Colonic mucosa (tissue), 4 donors: ENCODE results near the gene FICD. TPM values are rescaled to one million over a fixed set of nuclear protein-coding genes. Genes with fewer than 3 reads are reported as not detected.

Experiments used
- DNase-seq: peaks from one replicate; pipeline ENCODE4 v3.0.0-alpha.2; 2020
- H3K27ac ChIP-seq: fragments of 200-600 bp; one replicate; pipeline ENCODE4 v1.8.0; 2021
- H3K27me3 ChIP-seq: fragments of 200-600 bp; one replicate; pipeline ENCODE4 v1.8.0; 2021
- H3K36me3 ChIP-seq: fragments of 200-600 bp; one replicate; pipeline ENCODE4 v1.8.0; 2021
- H3K4me1 ChIP-seq: fragments of 200-600 bp; one replicate; pipeline ENCODE4 v1.8.0; 2021; ENCODE audit warnings: mild to moderate bottlenecking
- H3K4me3 ChIP-seq: fragments of 200-600 bp; one replicate; pipeline ENCODE4 v1.8.0; 2021
- H3K9ac ChIP-seq, 2 donors: one replicate each; pipeline ENCODE4 v1.7.0; 2013; ENCODE audit warnings: control low read depth in 2 of 2, low read depth in 2 of 2, low read length in 2 of 2
- H3K9me3 ChIP-seq: fragments of 200-600 bp; one replicate; pipeline ENCODE4 v1.8.0; 2021
- CTCF ChIP-seq: fragments of 200-600 bp; IDR thresholded peaks from one replicate; pipeline ENCODE4 v1.8.0; 2022; ENCODE audit warnings: antibody characterized with exemption, mild to moderate bottlenecking
- intact Hi-C: fragments of 100-400 bp; cut with DNase I; formaldehyde crosslinking; loops from one replicate; pipeline ENCODE4 v1.14.1; 2022
- total RNA-seq, 2 donors: library from RNA; stranded (reverse); fragmentation: NEBNext Ultra II Directional in 1 of 2; extraction: Animal tissue kit (Norgen Biotek cat#: 25700) in 1 of 2; gene quantifications; one replicate each; pipeline ENCODE4 v1.2.1, GENCODE V29; 2021
- donor health status: healthy.
- donor health status: DM: no; HTN: no; CAD: no.
- donor health status: DM: no; HTN: no; CAD: no.

Gene FICD
- total RNA-seq, 2 donors from 2014 or later = 3.5 to 6.2 TPM

GRCh38 chr12:108530161-108530560 is 15.1 kb downstream of the FICD start:
- Histone ChIP-seq H3K9ac (no peak overlapping the region), H3K27me3 (no peaks in the 10 kb centered on the region), H3K4me1 (no peaks in the 10 kb centered on the region), H3K4me3 (no peak overlapping the region), H3K9me3 (no peaks in the 10 kb centered on the region), H3K36me3 (peaks cover 27% of the 10 kb centered on the region), H3K27ac (no peak overlapping the region)
- TF ChIP-seq CTCF = no peak
- DNase-seq = no peak
- intact Hi-C loops = no loop called here

GRCh38 chr12:108531929-108532848 is 17.1 kb downstream of the FICD start:
- intact Hi-C loops = no loop called here
- Histone ChIP-seq H3K36me3 (peaks cover 34% of the 10 kb centered on the region), H3K4me3 (no peak overlapping the region), H3K4me1 (no peaks in the 10 kb centered on the region), H3K9me3 (no peaks in the 10 kb centered on the region), H3K9ac (no peak overlapping the region), H3K27ac (no peak overlapping the region), H3K27me3 (no peaks in the 10 kb centered on the region)
- no peak for TF ChIP-seq CTCF
- no peak for DNase-seq

- H3K27ac ChIP-seq = no peak overlapping the region
- no peaks in the 10 kb centered on the region for H3K9me3 ChIP-seq
- H3K36me3 ChIP-seq = peaks cover 22% of the 10 kb centered on the region
- intact Hi-C loops = no loop called here
- no peak for DNase-seq
- H3K9ac ChIP-seq = no peak overlapping the region
- H3K4me3 ChIP-seq = no peak overlapping the region
- no peaks in the 10 kb centered on the region for H3K27me3 ChIP-seq
- no peak for TF ChIP-seq CTCF
- H3K4me1 ChIP-seq = no peaks in the 10 kb centered on the region
Observed at GRCh38 chr12:108538146-108538545, 23.1 kb downstream of the FICD start.

- H3K36me3 ChIP-seq = peaks cover 28% of the 10 kb centered on the region
- no peak overlapping the region for H3K9ac ChIP-seq
- H3K9me3 ChIP-seq = no peaks in the 10 kb centered on the region
- TF ChIP-seq CTCF = no peak
- H3K27ac ChIP-seq = no peak overlapping the region
- H3K27me3 ChIP-seq = no peaks in the 10 kb centered on the region
- DNase-seq = no peak
- intact Hi-C loops = no loop called here
- no peak overlapping the region for H3K4me3 ChIP-seq
- H3K4me1 ChIP-seq = no peaks in the 10 kb centered on the region
Observed at GRCh38 chr12:108538616-108539195, 23.6 kb downstream of the FICD start.

GRCh38 chr12:108542320-108542719 is 27.2 kb downstream of the FICD start:
- H3K27ac ChIP-seq = no peak overlapping the region
- DNase-seq = no peak
- H3K9me3 ChIP-seq = no peaks in the 10 kb centered on the region
- intact Hi-C loops = no loop called here
- H3K4me1 ChIP-seq = no peaks in the 10 kb centered on the region
- H3K4me3 ChIP-seq = no peak overlapping the region
- H3K27me3 ChIP-seq = no peaks in the 10 kb centered on the region
- no peak overlapping the region for H3K9ac ChIP-seq
- no peak for TF ChIP-seq CTCF
- peaks cover 21% of the 10 kb centered on the region for H3K36me3 ChIP-seq
